ENCODE results near the gene PLEKHA6.
"Not testable (repeated sequence)": the region's sequence is repeated elsewhere in the genome, so short reads cannot be mapped to it uniquely, and the experiment has no call there.

The PLEKHA6 gene

GRCh38 chr1:204316164-204316563, 43.6 kb downstream of the PLEKHA6 start:
- Histone ChIP-seq H3K36me3 (ENCODE audit: control insufficient read depth, insufficient read depth, low read length) (no peaks in the 10 kb centered on the region), H3K4me1 (ENCODE audit: control insufficient read depth, insufficient read depth, low read length) (peaks cover 7% of the 10 kb centered on the region; the same call in 1 of the 2 replicates), H3K4me3 (ENCODE audit: low read length) (no peak overlapping the region), H3K27me3 (ENCODE audit: control insufficient read depth, insufficient read depth, low read length) (no peaks in the 10 kb centered on the region), H3K9me3 (ENCODE audit: control insufficient read depth, insufficient read depth, low read length) (no peaks in the 10 kb centered on the region), H3K27ac (ENCODE audit: low read length) (no peak overlapping the region)
- DNase-seq (ENCODE audit: low read depth, low spot score), result no peak
- no CpG with 5 or more reads among the region's 6 CpGs for WGBS (ENCODE audit: insufficient coverage, insufficient read length)

DNA sequence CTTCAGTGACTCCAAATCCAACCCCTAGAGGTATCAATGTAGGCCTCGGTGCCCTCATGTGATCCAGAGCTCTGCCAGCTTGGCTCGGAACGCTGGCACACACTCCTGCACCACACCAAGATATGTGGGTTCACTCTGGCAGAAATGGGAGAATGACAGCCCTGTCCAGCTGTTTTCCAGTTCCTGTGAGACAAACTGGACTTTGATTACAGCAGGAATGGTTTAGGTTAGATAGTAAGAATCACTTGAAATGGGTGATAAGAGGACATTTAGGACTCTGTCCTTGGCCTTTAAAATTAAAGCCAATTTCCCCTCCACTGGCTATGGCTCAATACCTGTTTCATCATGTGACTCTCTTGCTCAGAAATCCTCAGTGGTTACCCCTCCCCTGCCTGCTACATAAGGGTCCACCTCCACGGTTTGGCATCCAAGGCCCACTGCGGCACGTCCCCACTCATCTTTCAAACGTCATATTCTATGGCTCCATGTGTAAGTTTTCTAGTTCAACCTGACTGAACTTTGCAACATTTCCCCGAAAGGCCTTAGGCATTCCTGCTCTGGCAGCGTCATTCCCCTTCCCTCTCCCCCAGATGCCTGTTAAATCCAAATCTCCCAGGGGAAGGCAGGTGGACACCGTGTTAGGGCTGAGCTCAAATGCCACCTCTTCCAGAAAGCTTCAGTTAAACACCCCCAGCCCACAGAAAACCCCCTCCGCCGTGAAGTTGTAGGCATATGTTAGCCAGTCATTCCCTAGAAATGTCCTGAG, 44.7 kb downstream of the PLEKHA6 start:
- Histone ChIP-seq H3K27ac (ENCODE audit: low read length) (no peak overlapping the region), H3K4me1 (ENCODE audit: control insufficient read depth, insufficient read depth, low read length) (peaks cover 8% of the 10 kb centered on the region; the same call in 1 of the 2 replicates), H3K27me3 (ENCODE audit: control insufficient read depth, insufficient read depth, low read length) (no peaks in the 10 kb centered on the region), H3K36me3 (ENCODE audit: control insufficient read depth, insufficient read depth, low read length) (no peaks in the 10 kb centered on the region), H3K9me3 (ENCODE audit: control insufficient read depth, insufficient read depth, low read length) (no peaks in the 10 kb centered on the region), H3K4me3 (ENCODE audit: low read length) (no peak overlapping the region)
- no CpG with 5 or more reads among the region's 12 CpGs for WGBS (ENCODE audit: insufficient coverage, insufficient read length)
- DNase-seq (ENCODE audit: low read depth, low spot score), result no peak

DNA sequence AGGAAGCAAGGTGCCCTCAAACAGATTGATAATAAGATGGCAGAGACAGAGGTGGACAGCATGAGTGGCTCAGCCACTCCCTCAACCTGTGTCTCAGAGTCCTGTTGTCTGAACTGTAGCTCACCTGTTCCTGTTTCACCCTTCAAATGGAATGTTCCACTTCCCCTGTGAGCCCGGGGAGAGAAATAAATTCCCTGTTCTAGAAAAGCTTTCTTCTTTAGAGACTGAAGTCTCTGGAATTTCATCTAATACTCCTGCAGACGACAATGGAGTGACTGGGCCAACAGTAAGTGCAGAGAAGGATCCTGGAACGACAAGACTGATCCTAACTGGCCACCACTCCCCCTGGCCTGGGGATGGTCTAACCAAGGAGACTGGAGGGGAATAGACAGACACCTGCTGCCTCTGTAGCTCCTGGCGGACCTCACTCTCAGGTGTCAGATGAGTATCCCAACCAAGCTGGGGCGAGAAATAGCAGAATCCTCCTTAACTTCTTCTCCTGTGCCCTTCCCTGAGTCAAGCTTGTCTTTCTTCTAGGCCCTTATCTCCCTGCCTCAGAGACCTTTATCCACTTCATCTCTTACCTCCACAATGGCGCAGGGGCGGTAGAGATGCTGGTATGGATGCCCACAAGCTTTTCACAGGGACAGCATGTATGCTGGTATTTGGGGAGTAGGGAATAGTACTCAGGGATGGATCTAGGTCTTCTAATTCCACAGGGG, 45.4 kb downstream of the PLEKHA6 start:
- Histone ChIP-seq H3K4me1 (ENCODE audit: control insufficient read depth, insufficient read depth, low read length) (peaks cover 7% of the 10 kb centered on the region; the same call in 1 of the 2 replicates), H3K4me3 (ENCODE audit: low read length) (no peak overlapping the region), H3K27me3 (ENCODE audit: control insufficient read depth, insufficient read depth, low read length) (no peaks in the 10 kb centered on the region), H3K27ac (ENCODE audit: low read length) (no peak overlapping the region), H3K36me3 (ENCODE audit: control insufficient read depth, insufficient read depth, low read length) (no peaks in the 10 kb centered on the region), H3K9me3 (ENCODE audit: control insufficient read depth, insufficient read depth, low read length) (no peaks in the 10 kb centered on the region)
- DNase-seq (ENCODE audit: low read depth, low spot score), result no peak
- no CpG with 5 or more reads among the region's 7 CpGs for WGBS (ENCODE audit: insufficient coverage, insufficient read length)

DNA sequence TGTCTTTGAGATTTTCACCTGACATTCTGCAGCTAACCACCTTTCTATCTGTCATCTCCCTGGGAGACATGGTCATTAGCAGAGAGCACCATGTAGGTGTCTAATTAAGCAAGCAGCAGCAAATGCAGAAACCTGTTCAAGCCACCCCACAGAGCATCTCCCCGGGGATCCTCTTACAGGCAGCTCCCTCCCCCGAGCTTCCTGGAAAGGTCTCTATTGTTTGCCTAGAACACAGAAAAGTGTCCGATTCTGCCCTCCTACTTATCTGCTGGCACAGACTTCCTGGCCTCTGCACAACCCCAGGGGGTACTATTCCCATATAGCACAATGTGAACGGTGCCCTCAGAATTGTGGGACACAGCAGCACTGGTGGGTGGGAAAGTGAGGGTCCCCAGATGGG, 46.1 kb downstream of the PLEKHA6 start:
- Histone ChIP-seq H3K27ac (ENCODE audit: low read length) (no peak overlapping the region), H3K4me3 (ENCODE audit: low read length) (no peak overlapping the region), H3K4me1 (ENCODE audit: control insufficient read depth, insufficient read depth, low read length) (peaks cover 8% of the 10 kb centered on the region; the same call in 1 of the 2 replicates), H3K27me3 (ENCODE audit: control insufficient read depth, insufficient read depth, low read length) (no peaks in the 10 kb centered on the region), H3K9me3 (ENCODE audit: control insufficient read depth, insufficient read depth, low read length) (no peaks in the 10 kb centered on the region), H3K36me3 (ENCODE audit: control insufficient read depth, insufficient read depth, low read length) (no peaks in the 10 kb centered on the region)
- no CpG with 5 or more reads among the region's 4 CpGs for WGBS (ENCODE audit: insufficient coverage, insufficient read length)
- no peak for DNase-seq (ENCODE audit: low read depth, low spot score)

GRCh38 chr1:204310970-204311369, 48.8 kb downstream of the PLEKHA6 start:
- H3K4me3 ChIP-seq (ENCODE audit: low read length); H3K36me3 ChIP-seq (ENCODE audit: control insufficient read depth, insufficient read depth, low read length); DNase-seq (ENCODE audit: low read depth, low spot score); H3K27me3 ChIP-seq (ENCODE audit: control insufficient read depth, insufficient read depth, low read length); H3K27ac ChIP-seq (ENCODE audit: low read length); H3K9me3 ChIP-seq (ENCODE audit: control insufficient read depth, insufficient read depth, low read length): not testable (repeated sequence)
- no CpG with 5 or more reads among the region's 4 CpGs for WGBS (ENCODE audit: insufficient coverage, insufficient read length)
- H3K4me1 ChIP-seq (ENCODE audit: control insufficient read depth, insufficient read depth, low read length), result peaks cover 13% of the 10 kb centered on the region

- Histone ChIP-seq H3K36me3 (ENCODE audit: control insufficient read depth, insufficient read depth, low read length) (no peaks in the 10 kb centered on the region), H3K4me1 (ENCODE audit: control insufficient read depth, insufficient read depth, low read length) (peaks cover 14% of the 10 kb centered on the region), H3K9me3 (ENCODE audit: control insufficient read depth, insufficient read depth, low read length) (no peaks in the 10 kb centered on the region), H3K27ac (ENCODE audit: low read length) (no peak overlapping the region), H3K27me3 (ENCODE audit: control insufficient read depth, insufficient read depth, low read length) (no peaks in the 10 kb centered on the region), H3K4me3 (ENCODE audit: low read length) (no peak overlapping the region)
- no CpG with 5 or more reads among the region's 4 CpGs for WGBS (ENCODE audit: insufficient coverage, insufficient read length)
- DNase-seq (ENCODE audit: low read depth, low spot score), result no peak
Measured at GRCh38 chr1:204308023-204308628, 51.6 kb downstream of the PLEKHA6 start.

- no peak overlapping the region for H3K4me3 ChIP-seq (ENCODE audit: low read length)
- H3K27ac ChIP-seq (ENCODE audit: low read length), result no peak overlapping the region
- WGBS (ENCODE audit: insufficient coverage, insufficient read length), result no CpG with 5 or more reads among the region's 12 CpGs
- no peaks in the 10 kb centered on the region; the same call in 1 of the 2 replicates for H3K27me3 ChIP-seq (ENCODE audit: control insufficient read depth, insufficient read depth, low read length)
- DNase-seq (ENCODE audit: low read depth, low spot score), result peak; percentile 61
- no peaks in the 10 kb centered on the region for H3K9me3 ChIP-seq (ENCODE audit: control insufficient read depth, insufficient read depth, low read length)
- H3K4me1 ChIP-seq (ENCODE audit: control insufficient read depth, insufficient read depth, low read length), result peaks cover 14% of the 10 kb centered on the region
- H3K36me3 ChIP-seq (ENCODE audit: control insufficient read depth, insufficient read depth, low read length), result no peaks in the 10 kb centered on the region
Measured at GRCh38 chr1:204307334-204307883, 52.3 kb downstream of the PLEKHA6 start.

- no peak for DNase-seq (ENCODE audit: low read depth, low spot score)
- Histone ChIP-seq H3K27ac (ENCODE audit: low read length) (no peak overlapping the region), H3K4me3 (ENCODE audit: low read length) (no peak overlapping the region), H3K36me3 (ENCODE audit: control insufficient read depth, insufficient read depth, low read length) (no peaks in the 10 kb centered on the region), H3K4me1 (ENCODE audit: control insufficient read depth, insufficient read depth, low read length) (peaks cover 14% of the 10 kb centered on the region), H3K9me3 (ENCODE audit: control insufficient read depth, insufficient read depth, low read length) (no peaks in the 10 kb centered on the region), H3K27me3 (ENCODE audit: control insufficient read depth, insufficient read depth, low read length) (no peaks in the 10 kb centered on the region; the same call in 1 of the 2 replicates)
- no CpG with 5 or more reads among the region's 3 CpGs for WGBS (ENCODE audit: insufficient coverage, insufficient read length)
Measured at GRCh38 chr1:204306076-204306475, 53.7 kb downstream of the PLEKHA6 start.

GRCh38 chr1:204304067-204304466, 55.7 kb downstream of the PLEKHA6 start:
- peaks cover 12% of the 10 kb centered on the region for H3K4me1 ChIP-seq (ENCODE audit: control insufficient read depth, insufficient read depth, low read length)
- H3K9me3 ChIP-seq (ENCODE audit: control insufficient read depth, insufficient read depth, low read length), result no peaks in the 10 kb centered on the region
- H3K4me3 ChIP-seq (ENCODE audit: low read length), result no peak overlapping the region
- DNase-seq (ENCODE audit: low read depth, low spot score), result peak; percentile 20
- no peaks in the 10 kb centered on the region for H3K36me3 ChIP-seq (ENCODE audit: control insufficient read depth, insufficient read depth, low read length)
- no peak overlapping the region for H3K27ac ChIP-seq (ENCODE audit: low read length)
- H3K27me3 ChIP-seq (ENCODE audit: control insufficient read depth, insufficient read depth, low read length), result no peaks in the 10 kb centered on the region; the same call in 1 of the 2 replicates
- WGBS (ENCODE audit: insufficient coverage, insufficient read length), result no CpG with 5 or more reads among the region's 4 CpGs

- no peak for DNase-seq (ENCODE audit: low read depth, low spot score)
- no CpG with 5 or more reads among the region's 3 CpGs for WGBS (ENCODE audit: insufficient coverage, insufficient read length)
- no peaks in the 10 kb centered on the region for H3K9me3 ChIP-seq (ENCODE audit: control insufficient read depth, insufficient read depth, low read length)
- no peak overlapping the region for H3K27ac ChIP-seq (ENCODE audit: low read length)
- H3K27me3 ChIP-seq (ENCODE audit: control insufficient read depth, insufficient read depth, low read length), result no peaks in the 10 kb centered on the region; the same call in 1 of the 2 replicates
- H3K4me1 ChIP-seq (ENCODE audit: control insufficient read depth, insufficient read depth, low read length), result peaks cover 9% of the 10 kb centered on the region
- no peak overlapping the region for H3K4me3 ChIP-seq (ENCODE audit: low read length)
- H3K36me3 ChIP-seq (ENCODE audit: control insufficient read depth, insufficient read depth, low read length), result no peaks in the 10 kb centered on the region
Measured at GRCh38 chr1:204302769-204303168, 57.0 kb downstream of the PLEKHA6 start.

All from iPS DF 6.9 (cell line).